ENCODE data around the gene NDUFB3.

Gene NDUFB3

GRCh38 chr2:201118961-201119854 is 47.4 kb downstream of the NDUFB3 start:
- peak; percentile 72 for DNase-seq (ENCODE audit: low read depth)
- H3K4me3 ChIP-seq (ENCODE audit: low read depth, low read length), result peak overlapping the region; percentile 88
- TF ChIP-seq, protein P1, sequence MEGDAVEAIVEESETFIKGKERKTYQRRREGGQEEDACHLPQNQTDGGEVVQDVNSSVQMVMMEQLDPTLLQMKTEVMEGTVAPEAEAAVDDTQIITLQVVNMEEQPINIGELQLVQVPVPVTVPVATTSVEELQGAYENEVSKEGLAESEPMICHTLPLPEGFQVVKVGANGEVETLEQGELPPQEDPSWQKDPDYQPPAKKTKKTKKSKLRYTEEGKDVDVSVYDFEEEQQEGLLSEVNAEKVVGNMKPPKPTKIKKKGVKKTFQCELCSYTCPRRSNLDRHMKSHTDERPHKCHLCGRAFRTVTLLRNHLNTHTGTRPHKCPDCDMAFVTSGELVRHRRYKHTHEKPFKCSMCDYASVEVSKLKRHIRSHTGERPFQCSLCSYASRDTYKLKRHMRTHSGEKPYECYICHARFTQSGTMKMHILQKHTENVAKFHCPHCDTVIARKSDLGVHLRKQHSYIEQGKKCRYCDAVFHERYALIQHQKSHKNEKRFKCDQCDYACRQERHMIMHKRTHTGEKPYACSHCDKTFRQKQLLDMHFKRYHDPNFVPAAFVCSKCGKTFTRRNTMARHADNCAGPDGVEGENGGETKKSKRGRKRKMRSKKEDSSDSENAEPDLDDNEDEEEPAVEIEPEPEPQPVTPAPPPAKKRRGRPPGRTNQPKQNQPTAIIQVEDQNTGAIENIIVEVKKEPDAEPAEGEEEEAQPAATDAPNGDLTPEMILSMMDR (IDR thresholded peaks at IDR 0.05; ENCODE audit: insufficient read depth, low read depth, low read length, missing control alignments), result no peak

DNA sequence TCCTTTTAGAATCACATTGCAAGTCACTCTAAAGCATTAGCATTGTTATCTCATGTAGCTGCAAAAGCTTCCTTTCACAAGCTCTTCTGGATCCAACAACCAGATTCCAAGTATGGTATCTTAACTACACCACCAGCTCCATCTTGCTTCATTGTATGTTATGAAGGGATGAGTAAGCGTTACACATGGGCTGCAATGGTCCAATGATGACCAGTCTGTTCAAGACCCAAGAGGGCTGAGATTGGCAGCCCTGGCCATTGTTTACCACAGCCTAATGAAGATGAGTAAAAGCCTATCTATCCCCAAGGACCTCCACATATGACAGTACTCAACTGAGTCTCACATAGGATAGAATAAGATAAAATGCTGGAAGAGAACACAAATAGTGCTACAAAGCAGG is 50.5 kb downstream of the NDUFB3 start:
- H3K4me3 ChIP-seq (ENCODE audit: low read depth, low read length), result peak overlapping the region; percentile 88
- TF ChIP-seq, protein P1 (IDR thresholded peaks at IDR 0.05; ENCODE audit: insufficient read depth, low read depth, low read length, missing control alignments), result no peak
- DNase-seq (ENCODE audit: low read depth), result peak; percentile 74

GRCh38 chr2:201126308-201127151 is 54.7 kb downstream of the NDUFB3 start:
- TF ChIP-seq, protein P1 (IDR thresholded peaks at IDR 0.05; ENCODE audit: insufficient read depth, low read depth, low read length, missing control alignments), result no peak
- DNase-seq (ENCODE audit: low read depth), result peak; percentile 84
- H3K4me3 ChIP-seq (ENCODE audit: low read depth, low read length), result peak overlapping the region; percentile 88

GRCh38 chr2:201127152-201127511 is 55.3 kb downstream of the NDUFB3 start:
- peak overlapping the region; percentile 88 for H3K4me3 ChIP-seq (ENCODE audit: low read depth, low read length)
- DNase-seq (ENCODE audit: low read depth), result peak; percentile 61
- TF ChIP-seq, protein P1 (IDR thresholded peaks at IDR 0.05; ENCODE audit: insufficient read depth, low read depth, low read length, missing control alignments), result no peak

DNA sequence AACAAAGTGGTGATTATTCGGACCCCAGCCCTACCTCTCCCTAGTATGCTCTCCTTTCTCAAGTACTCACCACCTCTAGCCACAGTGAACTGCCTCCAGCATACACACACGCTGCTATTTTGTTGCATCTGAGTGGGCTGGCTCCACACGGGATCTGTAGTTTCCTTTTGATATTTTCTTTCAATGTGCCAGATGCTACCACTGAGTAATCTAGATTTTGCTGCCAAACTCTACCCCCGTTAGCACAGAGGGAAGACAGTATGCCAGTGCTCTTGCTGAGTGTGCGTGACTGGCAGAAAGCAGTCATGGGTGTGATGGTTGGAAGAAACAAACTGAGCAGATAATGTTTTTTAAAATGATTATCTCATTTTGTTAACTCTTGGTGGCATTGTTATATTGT is 55.8 kb downstream of the NDUFB3 start:
- peak overlapping the region; percentile 88 for H3K4me3 ChIP-seq (ENCODE audit: low read depth, low read length)
- TF ChIP-seq, protein P1 (IDR thresholded peaks at IDR 0.05; ENCODE audit: insufficient read depth, low read depth, low read length, missing control alignments), result no peak
- peak; percentile 68 for DNase-seq (ENCODE audit: low read depth)

- DNase-seq (ENCODE audit: low read depth), result no peak
- TF ChIP-seq, protein P1 (IDR thresholded peaks at IDR 0.05; ENCODE audit: insufficient read depth, low read depth, low read length, missing control alignments), result no peak
- H3K4me3 ChIP-seq (ENCODE audit: low read depth, low read length), result peak overlapping the region; percentile 88
Measured at GRCh38 chr2:201128033-201128432, 56.2 kb downstream of the NDUFB3 start.

Data from GM12865 (cell line).